Caco-2 (cell line): ENCODE measurements around the gene GPR32. TPM values are rescaled to one million over a fixed set of nuclear protein-coding genes. Genes with fewer than 3 reads are reported as not detected.
"Not testable (repeated sequence)": the region's sequence is repeated elsewhere in the genome, so short reads cannot be mapped to it uniquely, and the experiment has no call there.

Experiments
- BruUV-seq: library from RNA; stranded (reverse); fragments of 400-500 nt; replicated peaks from 2 replicates; lab custom pipeline; 2021; lab: Mats Ljungman, UMichigan
- CTCF ChIA-PET: fragments of 300-600 bp; sonication (Branson Sonifier 250); formaldehyde crosslinking; loops from one replicate; lab custom pipeline; 2022; ENCODE audit warnings: antibody characterized with exemption; lab: Charles Lee
- POLR2A ChIA-PET: fragments of 300-600 bp; sonication (Branson Sonifier 250); formaldehyde crosslinking; loops from one replicate; lab custom pipeline; 2022; ENCODE audit warnings: antibody characterized with exemption; lab: Charles Lee
- DNase-seq, 2 experiments: peaks; one replicate each; pipeline versions ENCODE4 v3.0.0 to v3.0.0-alpha.2; 2020 to 2022
- H3K27me3 ChIP-seq: replicated peaks from 2 replicates; pipeline ENCODE4 v1.6.0; 2011; ENCODE audit warnings: low read length; ENCODE audit not compliant: control insufficient read depth, insufficient read depth
- H3K36me3 ChIP-seq: 2 replicates; pipeline ENCODE4 v1.5.1; 2011; ENCODE audit warnings: low read length; ENCODE audit not compliant: control insufficient read depth, insufficient read depth
- H3K4me1 ChIP-seq: fragments of 250-450 bp; sonication (Bioruptor Pico); 2 replicates; pipeline ENCODE4 v1.5.1; 2020; ENCODE audit warnings: mild to moderate bottlenecking
- H3K4me3 ChIP-seq: 2 replicates; pipeline ENCODE4 v1.5.1; 2011; ENCODE audit warnings: low read depth, mild to moderate bottlenecking, control low read depth, low read length
- H3K9me3 ChIP-seq: fragments of 250-450 bp; sonication (Bioruptor Pico); 2 replicates; pipeline ENCODE4 v1.5.1; 2020; ENCODE audit warnings: mild to moderate bottlenecking, moderate library complexity
- H3K27ac Mint-ChIP-seq: one replicate; pipeline ENCODE4 v1.8.0; 2022; ENCODE audit warnings: mixed read lengths; ENCODE audit not compliant: unreplicated experiment
- H3K27me3 Mint-ChIP-seq: one replicate; pipeline ENCODE4 v1.8.0; 2022; ENCODE audit warnings: mixed read lengths; ENCODE audit not compliant: insufficient read depth, unreplicated experiment
- H3K36me3 Mint-ChIP-seq: one replicate; pipeline ENCODE4 v1.8.0; 2022; ENCODE audit warnings: mild to moderate bottlenecking, mixed read lengths; ENCODE audit not compliant: insufficient read depth, unreplicated experiment
- H3K4me1 Mint-ChIP-seq: one replicate; pipeline ENCODE4 v1.8.0; 2022; ENCODE audit warnings: low read depth, mixed read lengths; ENCODE audit not compliant: unreplicated experiment
- H3K4me3 Mint-ChIP-seq: one replicate; pipeline ENCODE4 v1.8.0; 2022; ENCODE audit warnings: mild to moderate bottlenecking, moderate library complexity, mixed read lengths; ENCODE audit not compliant: unreplicated experiment
- H3K9me3 Mint-ChIP-seq: one replicate; pipeline ENCODE4 v1.8.0; 2022; ENCODE audit warnings: mixed read lengths; ENCODE audit not compliant: unreplicated experiment
- intact Hi-C: fragments of 100-400 bp; cut with micrococcal nuclease; formaldehyde crosslinking; loops from one replicate; pipeline ENCODE4 v1.10.0; 2022; ENCODE audit not compliant: unreplicated experiment
- total RNA-seq: library from RNA; stranded (reverse); gene quantifications from 2 replicates; pipeline ENCODE4 v1.2.3, GENCODE V29; 2022
- TF ChIP-seq, protein P1 (sequence below), 2 experiments: fragments of 200-600 bp in 1 of 2; IDR thresholded peaks; 1 replicate in 1 of 2; 2 replicates in 1 of 2; pipeline versions ENCODE4 v1.5.1 to v1.8.0; 2011 to 2022; ENCODE audit warnings: antibody characterized with exemption in 1 of 2, control low read depth in 1 of 2, inconsistent platforms in 1 of 2, low read depth in 1 of 2, low read length in 1 of 2, mild to moderate bottlenecking in 1 of 2, moderate library complexity in 1 of 2; ENCODE audit not compliant: insufficient read depth in 1 of 2, severe bottlenecking in 1 of 2, unreplicated experiment in 1 of 2

Gene GPR32
- total RNA-seq, 1 experiment from 2014 or later, result not detected

DNA sequence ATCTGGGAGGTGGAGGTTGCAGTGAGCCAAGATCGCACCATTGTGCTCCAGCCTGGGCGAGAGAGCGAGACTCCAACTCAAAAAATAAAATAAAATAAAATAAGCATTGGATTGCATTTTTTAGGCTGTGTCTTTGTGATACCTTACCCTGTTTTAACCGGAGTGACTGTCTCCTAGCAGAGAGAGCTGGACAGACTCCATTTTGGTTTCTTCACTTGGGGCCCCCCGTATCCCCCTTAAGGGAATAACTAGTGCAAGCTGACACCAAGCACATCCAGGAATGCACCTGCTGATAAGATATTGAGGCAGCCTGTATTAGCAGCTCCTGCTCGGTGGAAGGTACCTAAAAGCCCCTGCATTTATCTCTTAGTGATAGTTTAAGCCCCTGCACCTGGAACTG is 20.8 kb upstream of the GPR32 start:
- no peaks in the 10 kb centered on the region for H3K36me3 ChIP-seq
- Mint-ChIP-seq H3K27ac (no peak overlapping the region), H3K36me3 (no peaks in the 10 kb centered on the region), H3K9me3 (no peaks in the 10 kb centered on the region), H3K27me3 (peaks cover 10% of the 10 kb centered on the region), H3K4me3 (no peak overlapping the region), H3K4me1 (no peaks in the 10 kb centered on the region)
- TF ChIP-seq, protein P1, sequence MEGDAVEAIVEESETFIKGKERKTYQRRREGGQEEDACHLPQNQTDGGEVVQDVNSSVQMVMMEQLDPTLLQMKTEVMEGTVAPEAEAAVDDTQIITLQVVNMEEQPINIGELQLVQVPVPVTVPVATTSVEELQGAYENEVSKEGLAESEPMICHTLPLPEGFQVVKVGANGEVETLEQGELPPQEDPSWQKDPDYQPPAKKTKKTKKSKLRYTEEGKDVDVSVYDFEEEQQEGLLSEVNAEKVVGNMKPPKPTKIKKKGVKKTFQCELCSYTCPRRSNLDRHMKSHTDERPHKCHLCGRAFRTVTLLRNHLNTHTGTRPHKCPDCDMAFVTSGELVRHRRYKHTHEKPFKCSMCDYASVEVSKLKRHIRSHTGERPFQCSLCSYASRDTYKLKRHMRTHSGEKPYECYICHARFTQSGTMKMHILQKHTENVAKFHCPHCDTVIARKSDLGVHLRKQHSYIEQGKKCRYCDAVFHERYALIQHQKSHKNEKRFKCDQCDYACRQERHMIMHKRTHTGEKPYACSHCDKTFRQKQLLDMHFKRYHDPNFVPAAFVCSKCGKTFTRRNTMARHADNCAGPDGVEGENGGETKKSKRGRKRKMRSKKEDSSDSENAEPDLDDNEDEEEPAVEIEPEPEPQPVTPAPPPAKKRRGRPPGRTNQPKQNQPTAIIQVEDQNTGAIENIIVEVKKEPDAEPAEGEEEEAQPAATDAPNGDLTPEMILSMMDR (IDR thresholded peaks at IDR 0.05; ENCODE audit: insufficient read depth in 1 of 2, low read depth in 1 of 2, low read length in 1 of 2, severe bottlenecking in 1 of 2, unreplicated experiment in 1 of 2), result no peak
- intact Hi-C loops, result no loop called here
- no peaks in the 10 kb centered on the region for H3K27me3 ChIP-seq
- DNase-seq, result no peak
- no TSS peak for BruUV-seq
- H3K9me3 ChIP-seq, result no peaks in the 10 kb centered on the region
- CTCF ChIA-PET, result interaction anchor here (0.5 kb wide), 1 partner anchor 47 kb away, joined by 3 read pairs; no protein-coding TSS in a partner anchor
- H3K4me3 ChIP-seq, result no peak overlapping the region
- POLR2A ChIA-PET, result interaction anchor here (0.6 kb wide), 1 partner anchor 125 kb away, joined by 3 read pairs; no protein-coding TSS in a partner anchor
- H3K4me1 ChIP-seq, result no peaks in the 10 kb centered on the region

DNA sequence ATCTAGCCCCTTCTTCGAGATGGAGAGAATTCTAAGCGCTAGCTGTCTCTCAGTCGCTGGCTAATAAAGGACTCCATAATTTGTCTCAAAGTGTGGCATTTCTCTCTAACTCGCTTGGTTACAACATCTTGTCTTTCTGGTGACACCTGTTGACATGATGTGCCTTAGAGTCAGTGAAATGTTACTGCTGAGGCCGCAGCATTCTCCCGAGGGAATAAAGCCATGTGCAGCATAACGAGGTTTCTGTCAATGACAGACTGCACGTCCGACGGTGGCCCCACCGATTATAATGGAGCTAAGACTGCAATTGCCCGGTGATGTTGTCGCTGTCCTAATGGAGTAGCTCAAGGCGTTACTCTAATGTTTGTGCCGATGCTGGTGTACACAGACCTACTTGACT is 20.3 kb upstream of the GPR32 start:
- no peaks in the 10 kb centered on the region for H3K4me1 Mint-ChIP-seq
- ChIA-PET CTCF (interaction anchor here (0.5 kb wide), 1 partner anchor 48 kb away, joined by 3 read pairs; no protein-coding TSS in a partner anchor), POLR2A (interaction anchor here (0.6 kb wide), 1 partner anchor 126 kb away, joined by 3 read pairs; no protein-coding TSS in a partner anchor)
- TF ChIP-seq, protein P1 (IDR thresholded peaks at IDR 0.05; ENCODE audit: insufficient read depth in 1 of 2, low read depth in 1 of 2, low read length in 1 of 2, severe bottlenecking in 1 of 2, unreplicated experiment in 1 of 2), result no peak
- Histone ChIP-seq H3K27me3 (no peaks in the 10 kb centered on the region), H3K4me1 (no peaks in the 10 kb centered on the region), H3K36me3 (no peaks in the 10 kb centered on the region), H3K4me3 (no peak overlapping the region), H3K9me3 (no peaks in the 10 kb centered on the region)
- no peak overlapping the region for H3K27ac Mint-ChIP-seq
- no peaks in the 10 kb centered on the region for H3K36me3 Mint-ChIP-seq
- no peak for DNase-seq
- H3K27me3 Mint-ChIP-seq, result peaks cover 13% of the 10 kb centered on the region
- H3K9me3 Mint-ChIP-seq, result no peaks in the 10 kb centered on the region
- no peak overlapping the region for H3K4me3 Mint-ChIP-seq
- intact Hi-C loops, result no loop called here
- BruUV-seq, result no TSS peak

DNA sequence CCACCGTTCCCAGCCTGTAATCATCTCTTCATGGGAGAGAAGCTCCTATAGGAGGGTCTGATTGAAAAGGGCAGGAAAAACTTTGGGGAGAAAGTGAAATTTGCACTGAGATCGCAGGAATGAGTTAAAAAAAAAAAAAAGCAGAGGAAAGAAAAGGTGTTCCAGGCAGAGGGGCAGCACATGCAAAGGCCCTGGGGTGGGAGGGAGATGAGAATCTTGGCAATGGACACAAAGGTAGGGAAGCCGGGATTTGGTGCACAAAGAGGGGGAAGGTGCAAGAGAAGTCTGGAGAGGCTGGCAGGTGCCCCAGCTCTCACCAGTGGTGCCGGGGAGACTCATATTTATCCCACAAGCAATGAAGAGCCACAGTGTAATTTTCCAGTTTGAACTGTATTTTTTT is 16.4 kb upstream of the GPR32 start:
- H3K4me1 ChIP-seq, result no peaks in the 10 kb centered on the region
- H3K27me3 ChIP-seq, result no peaks in the 10 kb centered on the region
- DNase-seq, result no peak
- H3K4me3 Mint-ChIP-seq, result no peak overlapping the region
- no peak overlapping the region for H3K27ac Mint-ChIP-seq
- no peaks in the 10 kb centered on the region for H3K36me3 Mint-ChIP-seq
- POLR2A ChIA-PET, result no interaction called here
- intact Hi-C loops, result no loop called here
- H3K4me3 ChIP-seq, result no peak overlapping the region
- peaks cover 24% of the 10 kb centered on the region for H3K27me3 Mint-ChIP-seq
- TF ChIP-seq, protein P1 (IDR thresholded peaks at IDR 0.05; ENCODE audit: insufficient read depth in 1 of 2, low read depth in 1 of 2, low read length in 1 of 2, severe bottlenecking in 1 of 2, unreplicated experiment in 1 of 2), result no peak
- no peaks in the 10 kb centered on the region for H3K36me3 ChIP-seq
- no peaks in the 10 kb centered on the region for H3K9me3 ChIP-seq
- BruUV-seq, result no TSS peak
- CTCF ChIA-PET, result no interaction called here
- no peaks in the 10 kb centered on the region for H3K4me1 Mint-ChIP-seq
- H3K9me3 Mint-ChIP-seq, result no peaks in the 10 kb centered on the region

DNA sequence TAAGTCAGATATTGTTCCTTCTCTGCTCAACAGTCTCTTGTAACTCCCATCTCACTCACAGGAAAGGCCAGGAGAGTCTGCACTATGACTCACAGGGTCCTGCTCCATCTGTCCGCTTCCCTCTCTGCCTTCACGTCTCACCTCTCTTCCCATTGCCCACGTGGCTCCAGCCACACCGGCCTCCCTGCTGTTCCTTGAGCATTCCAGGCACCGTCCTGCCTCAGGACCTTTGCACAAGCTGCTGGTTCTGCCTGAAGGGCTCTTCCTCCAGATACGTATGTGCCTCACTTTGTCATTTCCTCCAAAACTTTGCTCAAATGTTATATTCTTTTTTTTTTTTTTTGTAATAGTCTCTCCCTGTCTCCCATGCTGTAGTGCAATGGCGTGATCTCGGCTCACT is 14.0 kb upstream of the GPR32 start:
- H3K4me3 Mint-ChIP-seq, CTCF ChIA-PET, BruUV-seq, H3K4me3 ChIP-seq, H3K27ac Mint-ChIP-seq, H3K9me3 ChIP-seq, POLR2A ChIA-PET, H3K4me1 ChIP-seq, H3K36me3 ChIP-seq, intact Hi-C loops, H3K36me3 Mint-ChIP-seq, DNase-seq, H3K4me1 Mint-ChIP-seq, H3K27me3 ChIP-seq: not testable (repeated sequence)
- Mint-ChIP-seq H3K27me3 (peaks cover 24% of the 10 kb centered on the region), H3K9me3 (peaks cover 11% of the 10 kb centered on the region)

DNA sequence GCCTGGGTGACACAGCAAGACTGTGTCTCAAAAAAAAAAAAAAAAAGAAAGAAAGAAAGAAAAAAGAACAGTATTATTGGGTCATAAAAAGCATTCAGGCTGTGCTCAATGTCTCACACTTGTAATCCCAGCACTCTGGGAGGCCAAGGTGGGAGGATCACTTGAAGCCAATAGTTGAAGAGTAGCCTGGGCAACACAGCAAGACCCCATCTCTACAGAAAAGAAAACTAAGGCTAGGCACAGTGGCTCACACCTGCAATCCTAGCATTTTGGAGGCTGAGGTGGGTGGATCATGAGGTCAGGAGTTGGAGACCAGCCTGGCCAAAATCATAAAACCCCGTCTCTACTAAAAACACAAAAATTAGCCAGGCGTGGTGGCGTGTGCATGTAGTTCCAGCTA is 12.6 kb upstream of the GPR32 start:
- peaks cover 11% of the 10 kb centered on the region for H3K9me3 Mint-ChIP-seq
- H3K36me3 Mint-ChIP-seq, DNase-seq, H3K27me3 ChIP-seq, H3K9me3 ChIP-seq, H3K4me3 ChIP-seq, intact Hi-C loops, H3K4me1 Mint-ChIP-seq, H3K36me3 ChIP-seq, POLR2A ChIA-PET, H3K4me1 ChIP-seq, CTCF ChIA-PET, H3K27ac Mint-ChIP-seq, BruUV-seq, H3K4me3 Mint-ChIP-seq: not testable (repeated sequence)
- peaks cover 21% of the 10 kb centered on the region for H3K27me3 Mint-ChIP-seq
